Heart left ventricle (tissue), 16 donors: Measurements from ENCODE around the gene CD4. TPM values are rescaled to one million over a fixed set of nuclear protein-coding genes. Genes with fewer than 3 reads are reported as not detected.

Experiments used
- ATAC-seq, 4 donors: fragments of 200-7000 bp; cut with Tn5 transposase; one replicate each; pipeline ENCODE4 v1.9.1; 2020 to 2022; ENCODE audit warnings: moderate library complexity in 4 of 4, mild to moderate bottlenecking in 3 of 4, moderate number of reproducible peaks in 1 of 4
- DNase-seq, 5 donors: peaks; one replicate each; pipeline ENCODE4 v3.0.0-alpha.2; 2020
- H3K27ac ChIP-seq, 12 donors: fragments of 200-600 bp; sonication (generic) in 4 of 12; one replicate each; pipeline versions ENCODE4 v1.5.0 to v1.8.0; 2016 to 2022; ENCODE audit warnings: mild to moderate bottlenecking in 2 of 12
- H3K27me3 ChIP-seq, 9 donors: fragments of 200-600 bp; sonication (generic) in 2 of 9; one replicate each; pipeline versions ENCODE4 v1.5.1 to v1.8.0; 2016 to 2022; ENCODE audit warnings: mild to moderate bottlenecking in 3 of 9
- H3K36me3 ChIP-seq, 9 donors: fragments of 200-600 bp; sonication (generic) in 2 of 9; one replicate each; pipeline versions ENCODE4 v1.5.0 to v1.8.0; 2018 to 2022; ENCODE audit warnings: mild to moderate bottlenecking in 2 of 9
- H3K4me1 ChIP-seq, 12 donors: fragments of 200-600 bp; sonication (generic) in 4 of 12; one replicate each; pipeline versions ENCODE4 v1.5.0 to v1.8.0; 2016 to 2022; ENCODE audit warnings: mild to moderate bottlenecking in 3 of 12
- H3K4me3 ChIP-seq, 12 donors: fragments of 200-600 bp; sonication (generic) in 4 of 12; one replicate each; pipeline versions ENCODE4 v1.5.0 to v1.8.0; 2017 to 2022; ENCODE audit warnings: mild to moderate bottlenecking in 9 of 12, moderate library complexity in 4 of 12
- H3K9me3 ChIP-seq, 12 donors: fragments of 200-600 bp; sonication (generic) in 4 of 12; one replicate each; pipeline versions ENCODE4 v1.5.0 to v1.8.0; 2016 to 2022; ENCODE audit warnings: mild to moderate bottlenecking in 1 of 12
- POLR2A ChIP-seq, 2 donors: fragments of 450-650 bp; IDR thresholded peaks; one replicate each; pipeline ENCODE4 v1.6.1; 2017; ENCODE audit warnings: antibody characterized with exemption in 2 of 2, mild to moderate bottlenecking in 2 of 2, moderate library complexity in 2 of 2
- WGBS, 4 donors: extraction: QIAGEN DNeasy Blood & Tissue Kit in 2 of 4; methylation state at CpG; one replicate each; pipeline versions ENCODE4 v1.1.5 to v1.1.7; 2013 to 2018; 5-methylcytosine and 5-hydroxymethylcytosine counted together
- intact Hi-C, 10 donors: fragments of 100-400 bp; cut with DNase I; formaldehyde crosslinking; loops; one replicate each; pipeline versions ENCODE4 v1.11.1 to v1.14.2; 2022
- polyA plus RNA-seq, 2 donors: library from polyadenylated mRNA; stranded (reverse); fragments of 200-250 nt; gene quantifications; one replicate each; pipeline ENCODE4 v1.2.3, GENCODE V29; 2013
- total RNA-seq, 9 donors: library from RNA; depleted of rRNA in 2 of 9; stranded (reverse); fragments of >200 nt in 2 of 9; fragmentation: NEBNext Ultra II Directional in 3 of 9; extraction: Animal tissue kit (Norgen Biotek cat#: 25700) in 3 of 9; gene quantifications; one replicate each; pipeline versions ENCODE4 v1.1.0 to v1.2.4, GENCODE V29; 2016 to 2023
- TF ChIP-seq, protein P1 (sequence below), 12 donors: fragments of 200-600 bp; sonication (generic) in 4 of 12; IDR thresholded peaks; one replicate each; pipeline versions ENCODE4 v1.5.0 to v1.8.0; 2018 to 2022; ENCODE audit warnings: antibody characterized with exemption in 12 of 12, mild to moderate bottlenecking in 5 of 12
- donor health status: ischemic (EF 13 %, LVEDD 7.1; RV severe dilation, severe dysfunction).
- donor health status: healthy with polysubstance abuse.
- donor health status: DM: no; HTN: yes; CAD: no.
- donor health status: DM: no; HTN: no; CAD: no.
- donor health status: ischemic (EF 25% LVEDD 6.9; RV normal size, moderate dysfunction).
- donor health status: ischemic (EF 25% LVEDD 5.7; RV mildly dilated, moderate dysfunction).
- donor health status: healthy.
- donor health status: DM: yes; HTN: yes; CAD: no.
- donor health status: ischemic (EF 35%, LVEDD 5.7; RV mildly dilated, moderate dysfunction).
- donor health status: nonischemic (EF 11% LVEDD 7.7; RV severe dilation, severe dysfunction).
- donor health status: DM: yes; HTN: yes; CAD: no.
- donor health status: PGD.
- donor health status: ischemic (EF 29% LVEDD 5.4; RV normal size, mild dysfunction).
- donor health status: nonischemic (EF 23%, LVEDD 6.1; RV moderate dilation, normal function).

The CD4 gene
- total and polyA plus RNA-seq, 11 donors, result 1.1 to 71.9 (median 4.6) TPM

DNA sequence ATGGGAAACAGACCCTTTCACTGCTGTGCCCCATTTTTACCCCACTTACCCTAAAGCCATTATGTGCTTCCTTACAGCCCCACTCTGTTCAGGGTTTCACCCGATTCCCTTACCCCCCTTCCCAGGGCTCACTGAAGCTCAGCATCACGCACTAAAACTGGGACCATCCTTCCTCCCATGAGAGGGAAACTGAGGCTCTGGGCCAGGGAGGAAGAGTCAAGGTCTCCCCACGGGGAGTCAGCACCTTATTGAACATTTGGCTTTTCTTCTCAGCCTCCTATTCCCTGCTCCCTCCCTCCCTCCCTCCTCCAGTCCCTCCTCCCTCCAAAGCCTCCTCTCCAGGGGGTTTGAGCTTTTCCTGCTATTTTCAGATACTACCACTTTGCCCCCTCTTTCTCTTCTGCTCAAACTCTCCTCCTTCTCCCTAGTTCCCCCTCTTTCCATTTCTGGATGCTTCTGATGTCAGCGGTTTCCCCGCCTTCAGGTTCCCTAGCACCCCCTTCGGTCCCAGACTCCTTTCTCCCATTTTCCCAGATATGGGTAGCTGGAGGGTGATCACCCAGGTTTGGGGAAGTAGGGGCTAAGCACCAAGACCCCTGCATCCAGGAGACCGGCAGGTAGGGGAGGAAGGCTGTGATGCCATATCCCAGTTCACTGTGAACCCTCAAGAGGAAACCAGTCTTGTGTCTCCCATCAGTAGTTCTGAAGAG is 33.3 kb downstream of the CD4 start:
- peaks cover 0 to 8% (median 0%) of the 10 kb centered on the region in 9 donors for H3K36me3 ChIP-seq
- peak overlapping the region in 9 of 12 donors; percentile 51 to 67 (median 59) for H3K4me3 ChIP-seq
- 64 to 71% (median 68%) methylated on average over 7 of the region's 7 CpGs for WGBS, 4 donors
- no peak for DNase-seq
- H3K27ac ChIP-seq, result peak overlapping the region in 2 of 12 donors; percentile 64 to 70
- H3K4me1 ChIP-seq, result peaks cover 0 to 40% (median 25%) of the 10 kb centered on the region in 12 donors
- intact Hi-C loops, result loop anchor here in 3 of 10 donors (5.0 to 10.0 kb wide), 4 partner anchors 48 to 208 kb away; partner anchors contain the start of genes LAG3 (in 1 of the 3) and MLF2 (in 1 of the 3)
- H3K9me3 ChIP-seq, result no peaks in the 10 kb centered on the region
- no peak for ATAC-seq
- peaks cover 0 to 12% (median 0%) of the 10 kb centered on the region in 9 donors for H3K27me3 ChIP-seq
- no peak for TF ChIP-seq POLR2A (IDR thresholded peaks at IDR 0.05)
- TF ChIP-seq, protein P1, sequence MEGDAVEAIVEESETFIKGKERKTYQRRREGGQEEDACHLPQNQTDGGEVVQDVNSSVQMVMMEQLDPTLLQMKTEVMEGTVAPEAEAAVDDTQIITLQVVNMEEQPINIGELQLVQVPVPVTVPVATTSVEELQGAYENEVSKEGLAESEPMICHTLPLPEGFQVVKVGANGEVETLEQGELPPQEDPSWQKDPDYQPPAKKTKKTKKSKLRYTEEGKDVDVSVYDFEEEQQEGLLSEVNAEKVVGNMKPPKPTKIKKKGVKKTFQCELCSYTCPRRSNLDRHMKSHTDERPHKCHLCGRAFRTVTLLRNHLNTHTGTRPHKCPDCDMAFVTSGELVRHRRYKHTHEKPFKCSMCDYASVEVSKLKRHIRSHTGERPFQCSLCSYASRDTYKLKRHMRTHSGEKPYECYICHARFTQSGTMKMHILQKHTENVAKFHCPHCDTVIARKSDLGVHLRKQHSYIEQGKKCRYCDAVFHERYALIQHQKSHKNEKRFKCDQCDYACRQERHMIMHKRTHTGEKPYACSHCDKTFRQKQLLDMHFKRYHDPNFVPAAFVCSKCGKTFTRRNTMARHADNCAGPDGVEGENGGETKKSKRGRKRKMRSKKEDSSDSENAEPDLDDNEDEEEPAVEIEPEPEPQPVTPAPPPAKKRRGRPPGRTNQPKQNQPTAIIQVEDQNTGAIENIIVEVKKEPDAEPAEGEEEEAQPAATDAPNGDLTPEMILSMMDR (IDR thresholded peaks at IDR 0.05), result no peak

DNA sequence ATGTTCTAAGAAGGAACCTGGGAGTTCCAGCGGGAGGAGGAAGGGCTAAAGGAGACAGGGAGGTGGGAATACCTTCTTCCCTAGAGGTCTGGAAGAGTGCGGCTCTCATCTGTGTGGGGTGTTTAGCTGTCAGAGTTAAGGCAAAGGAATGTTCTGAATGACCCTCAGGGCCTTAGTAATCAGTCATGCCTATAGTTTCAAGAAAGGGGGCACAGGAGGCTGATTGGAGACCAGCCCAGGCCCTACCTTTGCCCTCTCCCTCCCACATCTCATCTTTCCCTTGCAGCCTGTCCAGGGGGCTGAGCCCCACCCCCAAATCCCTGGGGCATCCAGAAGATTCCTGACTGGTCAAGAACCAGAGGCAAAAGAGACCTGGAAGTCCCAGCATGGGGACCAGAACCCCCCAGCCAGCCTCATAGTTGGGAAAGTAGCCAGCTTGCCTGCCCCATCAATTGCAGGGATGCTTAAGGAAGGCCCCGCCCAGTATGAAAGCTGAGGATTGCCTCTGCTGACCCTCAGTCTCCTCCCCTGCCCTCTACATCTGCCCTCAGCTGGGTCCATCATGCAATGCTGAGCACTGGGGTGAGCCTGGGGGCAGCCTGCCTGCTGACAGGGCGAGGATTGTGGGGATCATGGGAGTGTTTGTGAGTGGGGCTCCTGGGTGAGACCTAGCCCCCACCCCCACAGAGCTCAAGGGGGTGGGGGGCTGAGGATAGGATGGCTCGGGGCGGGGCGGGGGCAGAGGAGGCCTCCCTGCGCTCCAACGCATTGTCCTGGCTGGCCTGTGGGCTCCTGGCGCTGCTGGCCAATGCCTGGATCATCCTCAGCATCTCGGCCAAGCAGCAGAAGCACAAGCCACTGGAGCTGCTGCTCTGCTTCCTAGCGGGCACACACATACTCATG is 34.1 kb downstream of the CD4 start:
- ATAC-seq, result no peak
- intact Hi-C loops, result loop anchor here in 5 of 10 donors (2.0 to 10.0 kb wide), 5 partner anchors 45 to 209 kb away; partner anchors contain the start of genes LAG3 (in 1 of the 5) and MLF2 (in 1 of the 5)
- H3K4me1 ChIP-seq, result peaks cover 0 to 43% (median 27%) of the 10 kb centered on the region in 12 donors
- peaks cover 0 to 5% (median 0%) of the 10 kb centered on the region in 9 donors for H3K36me3 ChIP-seq
- peak in 1 of 5 donors; percentile 17 for DNase-seq
- TF ChIP-seq, protein P1 (IDR thresholded peaks at IDR 0.05), result no peak
- TF ChIP-seq POLR2A (IDR thresholded peaks at IDR 0.05), result no peak
- no peak overlapping the region for H3K27ac ChIP-seq
- H3K9me3 ChIP-seq, result no peaks in the 10 kb centered on the region
- no peak overlapping the region for H3K4me3 ChIP-seq
- peaks cover 0 to 16% (median 0%) of the 10 kb centered on the region in 9 donors for H3K27me3 ChIP-seq
- 68 to 85% (median 80%) methylated on average over 5 to 12 of the region's 12 CpGs for WGBS, 4 donors

DNA sequence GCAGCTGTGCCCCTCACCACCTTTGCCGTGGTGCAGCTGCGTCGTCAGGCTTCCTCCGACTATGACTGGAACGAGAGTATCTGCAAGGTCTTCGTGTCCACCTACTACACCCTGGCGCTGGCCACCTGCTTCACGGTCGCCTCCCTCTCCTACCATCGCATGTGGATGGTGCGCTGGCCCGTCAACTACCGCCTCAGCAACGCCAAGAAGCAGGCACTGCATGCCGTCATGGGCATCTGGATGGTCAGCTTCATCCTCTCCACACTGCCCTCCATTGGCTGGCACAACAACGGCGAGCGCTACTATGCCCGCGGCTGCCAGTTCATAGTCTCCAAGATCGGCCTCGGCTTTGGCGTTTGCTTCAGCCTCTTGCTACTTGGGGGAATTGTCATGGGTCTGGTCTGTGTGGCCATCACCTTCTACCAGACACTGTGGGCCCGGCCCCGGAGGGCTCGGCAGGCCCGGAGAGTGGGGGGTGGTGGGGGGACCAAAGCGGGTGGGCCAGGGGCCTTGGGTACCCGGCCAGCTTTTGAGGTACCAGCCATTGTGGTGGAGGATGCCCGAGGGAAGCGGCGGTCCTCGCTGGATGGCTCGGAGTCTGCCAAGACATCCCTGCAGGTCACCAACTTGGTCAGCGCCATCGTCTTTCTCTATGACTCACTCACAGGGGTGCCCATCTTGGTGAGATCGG is 34.9 kb downstream of the CD4 start:
- Histone ChIP-seq H3K4me3 (no peak overlapping the region), H3K36me3 (peaks cover 0 to 4% (median 0%) of the 10 kb centered on the region in 9 donors), H3K27me3 (peaks cover 0 to 21% (median 0%) of the 10 kb centered on the region in 9 donors), H3K27ac (no peak overlapping the region), H3K9me3 (no peaks in the 10 kb centered on the region), H3K4me1 (peaks cover 0 to 50% (median 27%) of the 10 kb centered on the region in 12 donors)
- DNase-seq (peak in 1 of 5 donors; percentile 30), ATAC-seq (no peak)
- intact Hi-C loops, result loop anchor here in 5 of 10 donors (2.0 to 10.0 kb wide), 5 partner anchors 45 to 209 kb away; partner anchors contain the start of genes LAG3 (in 1 of the 5) and MLF2 (in 1 of the 5)
- WGBS, 4 donors, result 91 to 95% (median 92%) methylated on average over 32 to 37 of the region's 37 CpGs
- TF ChIP-seq, protein P1 (IDR thresholded peaks at IDR 0.05), result no peak
